OCI-M2 (cell line): ENCODE measurements around the gene DUSP22.

Experiments
- DNase-seq: peaks from one replicate; lab custom pipeline; 2025; ENCODE audit not compliant: unreplicated experiment; lab: John Stamatoyannopoulos, UW

The DUSP22 gene

GRCh38 chr6:296151-297122 is 4.2 kb downstream of the DUSP22 start:
- DNase-seq: no peak

- no peak for DNase-seq
Measured at GRCh38 chr6:297571-298232, 5.4 kb downstream of the DUSP22 start.

GRCh38 chr6:298233-299103 is 6.2 kb downstream of the DUSP22 start:
- DNase-seq: no peak

- no peak for DNase-seq
Measured at GRCh38 chr6:299104-299980, 7.1 kb downstream of the DUSP22 start.

GRCh38 chr6:300026-300425 is 7.7 kb downstream of the DUSP22 start:
- no peak for DNase-seq

GRCh38 chr6:300494-301198 is 8.4 kb downstream of the DUSP22 start:
- no peak for DNase-seq

GRCh38 chr6:301526-301925 is 9.2 kb downstream of the DUSP22 start:
- DNase-seq: no peak

- DNase-seq: no peak
Measured at GRCh38 chr6:301929-302705, 9.8 kb downstream of the DUSP22 start.

- no peak for DNase-seq
Measured at GRCh38 chr6:302760-303159, 10.5 kb downstream of the DUSP22 start.

- no peak for DNase-seq
Measured at GRCh38 chr6:303263-303662, 11.0 kb downstream of the DUSP22 start.

- DNase-seq: no peak
Measured at GRCh38 chr6:303948-304558, 11.8 kb downstream of the DUSP22 start.

- no peak for DNase-seq
Measured at GRCh38 chr6:304833-305370, 12.6 kb downstream of the DUSP22 start.

- DNase-seq: no peak
Measured at GRCh38 chr6:305371-306206, 13.3 kb downstream of the DUSP22 start.

GRCh38 chr6:306641-307061 is 14.4 kb downstream of the DUSP22 start:
- no peak for DNase-seq

- DNase-seq: no peak
Measured at GRCh38 chr6:307065-307814, 15.0 kb downstream of the DUSP22 start.

GRCh38 chr6:307874-308273 is 15.6 kb downstream of the DUSP22 start:
- DNase-seq: no peak

GRCh38 chr6:308307-308706 is 16.0 kb downstream of the DUSP22 start:
- no peak for DNase-seq
